Renal cortex interstitium (tissue), 3 donors: ENCODE data around the gene ITPR1. TPM values are rescaled to one million over a fixed set of nuclear protein-coding genes. Genes with fewer than 3 reads are reported as not detected.

Source experiments
- polyA plus RNA-seq, 3 donors: library from polyadenylated mRNA; unstranded; fragments of 120-200 nt; gene quantifications; one replicate each; pipeline ENCODE4 v1.2.1, GENCODE V29; 2013; ENCODE audit not compliant: insufficient read length in 3 of 3

Gene ITPR1
- polyA plus RNA-seq, 3 donors: 51.9 to 63.3 (median 56.4) TPM

Other genes starting within 250 kb of the ITPR1 start
- gene SETMAR, start 190.0 kb upstream of the ITPR1 start, polyA plus RNA-seq: 10 to 100 TPM; 26.2 to 32.6 (median 31.3) TPM
- 10 to 100 TPM; 45.2 to 51.6 (median 48.5) TPM for gene SUMF1, start 26.1 kb upstream of the ITPR1 start, polyA plus RNA-seq